ENCODE results near the gene FOXG1. TPM values are rescaled to one million over a fixed set of nuclear protein-coding genes. Genes with fewer than 3 reads are reported as not detected.

The FOXG1 gene
- total RNA-seq (2011; cell fraction: chromatin; rRNA removed; ENCODE audit: low replicate concordance), result 1.0 and 1.7 TPM in 2 replicates
- total RNA-seq (2011; cell fraction: nucleolus; rRNA removed), result 0.53 and 1.0 TPM in 2 replicates
- 1.2 and 1.7 TPM in 2 replicates for total RNA-seq (2011; cell fraction: nucleoplasm; rRNA removed)
- total RNA-seq (2014; rRNA removed), result 0.68 and 1.2 TPM in 2 replicates
- total RNA-seq (2014; rRNA removed; fragmentation: Illumina TruSeq; extraction: Trizol), result 0.69 and 0.70 TPM in 2 replicates
- total RNA-seq (2015; rRNA removed; fragmentation: Illumina TruSeq; extraction: Trizol), result 0.94 and 1.1 TPM in 2 replicates
- 3.0 and 3.7 TPM in 2 replicates for total RNA-seq (2021)
- 0.55 and 0.56 TPM in 2 replicates for polyA plus RNA-seq (2011; rRNA removed)
- 0.41 and 0.97 TPM in 2 replicates for polyA plus RNA-seq (2011; cell fraction: cytosol; rRNA removed)
- 2.6 and 3.1 TPM in 2 replicates for polyA plus RNA-seq (2011; cell fraction: nucleus; rRNA removed)
- polyA plus RNA-seq (2012), result 2.5 and 2.8 TPM in 2 replicates
- polyA plus RNA-seq (2014; fragmentation: Illumina TruSeq; extraction: Trizol), result 0.74 and 1.2 TPM in 2 replicates
- 1 to 10 TPM in 1 of 2 experiments, under 1 TPM in 1; 0.85 to 1.4 TPM for polyA plus RNA-seq (2014; fragmentation: Nextera tagmentation; extraction: Ambion mirVana)
- polyA plus RNA-seq (2014; rRNA removed), result 1.3 TPM in 2 replicates
- polyA minus RNA-seq (2011; rRNA and poly(A)+ RNA removed), result 0.21 TPM in 2 replicates
- 0.27 and 0.48 TPM in 2 replicates for polyA minus RNA-seq (2011; cell fraction: cytosol; rRNA and poly(A)+ RNA removed)
- polyA minus RNA-seq (2011; cell fraction: nucleus; rRNA and poly(A)+ RNA removed), result 0.54 and 0.89 TPM in 2 replicates
- percentile 64 among the genes with signal in this experiment for Bru-seq, nascent RNA
- percentile 63 among the genes with signal in this experiment for BruChase-seq, experiment 1, labeled RNA remaining after a 2-hour chase
- BruChase-seq, experiment 2, labeled RNA remaining after a 6-hour chase, result percentile 67 among the genes with signal in this experiment
- long read RNA-seq, experiment 1, full-length matches to known transcripts, result 27 of 27 reads
- long read RNA-seq, experiment 1, partial matches to known transcripts, result 0 of 27 reads
- long read RNA-seq, experiment 1, other reads (novel, unspliced or antisense), result 0 of 27 reads
- long read RNA-seq, experiment 2, full-length matches to known transcripts, result 6 of 6 reads
- long read RNA-seq, experiment 2, partial matches to known transcripts, result 0 of 6 reads
- long read RNA-seq, experiment 2, other reads (novel, unspliced or antisense), result 0 of 6 reads
- long read RNA-seq, experiment 3, full-length matches to known transcripts, result 1 of 1 reads
- long read RNA-seq, experiment 3, partial matches to known transcripts, result 0 of 1 reads
- long read RNA-seq, experiment 3, other reads (novel, unspliced or antisense), result 0 of 1 reads

GRCh38 chr14:28766469-28766955, at the start of gene FOXG1:
Gene FOXG1 (plus strand): TSS chr14:28766787. CDS start chr14:28767280, 493 bp downstream.
- H3K79me2 ChIP-seq (ENCODE audit: control insufficient read depth, insufficient read depth, low read length), result peaks cover 59% of the 10 kb centered on the region
- no peaks in the 10 kb centered on the region for H3K36me3 ChIP-seq (ENCODE audit: control insufficient read depth, insufficient read depth, low read length)
- BruUV-seq (replicated peaks), result no TSS peak
- in situ Hi-C loops (cut with MboI), result loop anchor here (25.0 kb wide), 2 partner anchors 446 to 1446 kb away; no protein-coding TSS in a partner anchor
- peak within 1 kb of the TSS; percentile 82 to 91 for H3K9ac ChIP-seq (ENCODE audit: insufficient read depth in 1 of 2, low read depth in 2 of 2, low read length in 2 of 2)
- H3K27ac ChIP-seq (ENCODE audit: extremely low read depth, low read depth, low read length), result peak within 1 kb of the TSS; percentile 78
- H3K4me2 ChIP-seq (ENCODE audit: insufficient read depth, low read length), result peak within 1 kb of the TSS; percentile 78
- FAIRE-seq (no peak), ATAC-seq (peak; percentile 72), DNase-seq (ENCODE audit: extremely low read depth in 1 of 4, low spot score in 3 of 4) (peak; percentile 79 to 89 (median 80))
- ChIA-PET CTCF (ENCODE audit: low intra/inter-chr PET ratio) (no interaction called here), POLR2A (no interaction called here)
- 5% methylated on average over 4 of the region's 58 CpGs for WGBS (ENCODE audit: insufficient coverage, low coverage, missing lambda C conversion rate)
- no peaks in the 10 kb centered on the region for H3K9me3 ChIP-seq (replicated peaks; ENCODE audit: control insufficient read depth, insufficient read depth, low read depth, low read length)
- no peaks in the 10 kb centered on the region for H4K20me1 ChIP-seq (replicated peaks; ENCODE audit: control insufficient read depth, insufficient read depth, low read length)
- peak within 1 kb of the TSS; percentile 77 for H2AFZ ChIP-seq (ENCODE audit: low read depth, low read length)
- H3K9me1 ChIP-seq (ENCODE audit: control insufficient read depth, insufficient read depth, low read length), result no peaks in the 10 kb centered on the region
- intact Hi-C loops (cut with micrococcal nuclease), result no loop called here
- peaks cover 0 to 8% of the 10 kb centered on the region in 2 experiments; a peak in 2 of 5 replicates for H3K4me1 ChIP-seq (replicated peaks in 1 of 2; ENCODE audit: control insufficient read depth in 2 of 2, insufficient read depth in 2 of 2, low read length in 2 of 2)
- H3K4me3 ChIP-seq, result peak within 1 kb of the TSS; percentile 53
- no peaks in the 10 kb centered on the region for H3K27me3 ChIP-seq (ENCODE audit: control insufficient read depth in 2 of 2, insufficient read depth in 2 of 2, low read length in 2 of 2)
- TF ChIP-seq RBM39 (optimal IDR thresholded peaks at IDR 0.05; ENCODE audit: low read depth, low read length) (no peak), RAD51 (IDR thresholded peaks at IDR 0.05; ENCODE audit: borderline replicate concordance, low read depth) (no peak), ZNF184 (CRISPR knock-in tag; IDR thresholded peaks at IDR 0.05) (no peak), HLTF (IDR thresholded peaks at IDR 0.05) (no peak), MXI1 (IDR thresholded peaks at IDR 0.05; ENCODE audit: low read depth, low read length) (no peak), GABPA (tag; conservative IDR thresholded peaks at IDR 0.05; ENCODE audit: low read depth) (no peak; the same call in 1 of the 2 replicates), POLR2A (conservative IDR thresholded peaks at IDR 0.05) (0 out of 2 replicates have a peak, but pooled peaks have one; percentile 6), HSF4 (CRISPR knock-in tag; IDR thresholded peaks at IDR 0.05; ENCODE audit: borderline replicate concordance) (no peak), PATZ1 (CRISPR knock-in tag; IDR thresholded peaks at IDR 0.05; ENCODE audit: borderline replicate concordance) (no peak), HNRNPK (IDR thresholded peaks at IDR 0.05; ENCODE audit: low read depth, low read length, poor library complexity, severe bottlenecking) (no peak), FOXK1 (CRISPR knock-in tag; IDR thresholded peaks at IDR 0.05; ENCODE audit: borderline replicate concordance) (no peak), CBFA2T3 (IDR thresholded peaks at IDR 0.05) (no peak), PHB2 (IDR thresholded peaks at IDR 0.05; ENCODE audit: low read depth) (no peak), EP300 (IDR thresholded peaks at IDR 0.05; ENCODE audit: low read length) (no peak), KHSRP (IDR thresholded peaks at IDR 0.05) (no peak), TARDBP (IDR thresholded peaks at IDR 0.05) (no peak), ZNF79 (CRISPR knock-in tag; IDR thresholded peaks at IDR 0.05; ENCODE audit: low read depth) (no peak), MAZ (CRISPR knock-in tag; conservative IDR thresholded peaks at IDR 0.05 in 1 of 2, IDR thresholded peaks at IDR 0.05 in 1 of 2) (0 out of 4 replicates have a peak, but pooled peaks of 1 of the 2 experiments have one; percentile 39)
